ENCODE data around the gene SLC20A1.

Gene SLC20A1

DNA sequence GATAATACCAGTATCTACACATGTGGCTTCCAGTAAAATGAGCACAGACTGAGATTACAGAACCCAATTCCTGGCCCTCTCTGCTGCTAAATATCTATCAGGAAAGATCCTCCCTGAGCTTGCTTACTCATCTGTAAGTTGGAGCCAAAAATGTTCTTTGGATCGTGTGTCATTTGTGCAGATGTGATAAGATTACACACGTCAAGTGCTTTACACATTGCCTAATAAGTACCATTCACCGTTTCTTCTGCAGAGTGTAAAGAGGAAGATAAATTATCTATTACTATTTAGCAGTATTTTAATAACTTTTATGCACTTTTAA, 23.2 kb upstream of the SLC20A1 start:
- no peak overlapping the region for H3K27ac ChIP-seq (ENCODE audit: low read depth, low read length)
- no peaks in the 10 kb centered on the region for H3F3A ChIP-seq (ENCODE audit: insufficient read depth)
- H3K4me2 ChIP-seq (ENCODE audit: low read depth, low read length, poor library complexity, severe bottlenecking): no peak overlapping the region
- TF ChIP-seq, protein P1, sequence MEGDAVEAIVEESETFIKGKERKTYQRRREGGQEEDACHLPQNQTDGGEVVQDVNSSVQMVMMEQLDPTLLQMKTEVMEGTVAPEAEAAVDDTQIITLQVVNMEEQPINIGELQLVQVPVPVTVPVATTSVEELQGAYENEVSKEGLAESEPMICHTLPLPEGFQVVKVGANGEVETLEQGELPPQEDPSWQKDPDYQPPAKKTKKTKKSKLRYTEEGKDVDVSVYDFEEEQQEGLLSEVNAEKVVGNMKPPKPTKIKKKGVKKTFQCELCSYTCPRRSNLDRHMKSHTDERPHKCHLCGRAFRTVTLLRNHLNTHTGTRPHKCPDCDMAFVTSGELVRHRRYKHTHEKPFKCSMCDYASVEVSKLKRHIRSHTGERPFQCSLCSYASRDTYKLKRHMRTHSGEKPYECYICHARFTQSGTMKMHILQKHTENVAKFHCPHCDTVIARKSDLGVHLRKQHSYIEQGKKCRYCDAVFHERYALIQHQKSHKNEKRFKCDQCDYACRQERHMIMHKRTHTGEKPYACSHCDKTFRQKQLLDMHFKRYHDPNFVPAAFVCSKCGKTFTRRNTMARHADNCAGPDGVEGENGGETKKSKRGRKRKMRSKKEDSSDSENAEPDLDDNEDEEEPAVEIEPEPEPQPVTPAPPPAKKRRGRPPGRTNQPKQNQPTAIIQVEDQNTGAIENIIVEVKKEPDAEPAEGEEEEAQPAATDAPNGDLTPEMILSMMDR (IDR thresholded peaks at IDR 0.05; ENCODE audit: insufficient read depth, low read length, poor library complexity, severe bottlenecking): no peak
- TF ChIP-seq EZH2phosphoT487 (conservative IDR thresholded peaks at IDR 0.05; ENCODE audit: low read length): no peak
- H4K20me1 ChIP-seq (ENCODE audit: low read depth, low read length): no peaks in the 10 kb centered on the region
- no peaks in the 10 kb centered on the region for H3K79me2 ChIP-seq (ENCODE audit: insufficient read depth, low read length)
- H3K9me2 ChIP-seq (replicated peaks; ENCODE audit: insufficient read depth, low read length): no peaks in the 10 kb centered on the region
- no peak overlapping the region for H3K4me3 ChIP-seq (ENCODE audit: insufficient read depth, low read length, poor library complexity, severe bottlenecking)
- H3K27me3 ChIP-seq (ENCODE audit: low read length): no peaks in the 10 kb centered on the region
- H3K9ac ChIP-seq (ENCODE audit: low read length): no peak overlapping the region
- H2AFZ ChIP-seq (ENCODE audit: low read depth, low read length, severe bottlenecking): no peak overlapping the region
- no peaks in the 10 kb centered on the region for H3K9me3 ChIP-seq (ENCODE audit: insufficient read depth, low read length)
- no peaks in the 10 kb centered on the region for H3K36me3 ChIP-seq (ENCODE audit: low read length)

DNA sequence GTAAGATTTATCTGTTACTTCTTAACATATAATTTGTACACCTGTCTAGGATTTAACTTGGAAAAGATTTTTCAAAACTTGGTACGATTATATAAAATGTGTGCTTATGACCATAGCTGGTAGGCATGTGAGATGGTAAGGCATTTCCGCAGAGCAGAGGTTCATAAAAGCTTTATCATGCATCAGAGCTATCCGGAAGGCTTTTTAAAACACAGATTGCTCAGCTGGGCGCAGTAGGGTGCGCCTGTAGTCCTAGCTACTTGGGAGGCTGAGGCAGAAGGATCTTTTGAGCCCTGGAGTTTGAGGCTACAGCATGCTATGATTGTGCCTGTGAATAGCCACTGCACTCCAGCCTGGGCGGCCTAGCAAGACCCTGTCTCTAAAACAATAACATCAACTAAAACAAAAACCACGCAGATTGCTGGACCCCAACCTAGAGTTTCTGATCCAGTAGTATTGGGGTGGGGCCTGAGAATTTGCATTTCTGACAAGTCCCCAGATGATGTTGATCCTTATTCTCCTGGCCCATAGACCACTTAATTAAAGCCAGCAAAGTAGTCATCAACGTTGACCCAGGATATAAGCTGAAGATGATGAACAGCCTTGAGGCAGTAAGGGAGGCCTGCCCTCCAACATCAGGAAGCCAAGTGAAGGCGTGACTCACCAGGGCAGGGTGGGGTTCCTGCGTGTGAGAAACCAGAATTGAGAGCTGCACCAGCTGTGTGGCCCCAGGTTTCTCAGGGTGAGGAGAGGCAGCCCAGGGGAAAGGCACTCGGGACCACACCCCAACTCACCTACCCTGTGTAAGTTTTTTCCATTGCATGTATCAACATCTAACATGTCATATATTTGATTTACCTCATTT, 21.6 kb upstream of the SLC20A1 start:
- Histone ChIP-seq H3K9ac (ENCODE audit: low read length) (no peak overlapping the region), H3K36me3 (ENCODE audit: low read length) (no peaks in the 10 kb centered on the region), H3K4me3 (ENCODE audit: insufficient read depth, low read length, poor library complexity, severe bottlenecking) (no peak overlapping the region), H3K9me2 (replicated peaks; ENCODE audit: insufficient read depth, low read length) (no peaks in the 10 kb centered on the region), H3K27ac (ENCODE audit: low read depth, low read length) (no peak overlapping the region), H3K4me2 (ENCODE audit: low read depth, low read length, poor library complexity, severe bottlenecking) (no peak overlapping the region), H4K20me1 (ENCODE audit: low read depth, low read length) (no peaks in the 10 kb centered on the region), H3K27me3 (ENCODE audit: low read length) (no peaks in the 10 kb centered on the region), H3F3A (ENCODE audit: insufficient read depth) (no peaks in the 10 kb centered on the region), H2AFZ (ENCODE audit: low read depth, low read length, severe bottlenecking) (no peak overlapping the region), H3K9me3 (ENCODE audit: insufficient read depth, low read length) (no peaks in the 10 kb centered on the region), H3K79me2 (ENCODE audit: insufficient read depth, low read length) (no peaks in the 10 kb centered on the region)
- TF ChIP-seq, protein P1 (IDR thresholded peaks at IDR 0.05; ENCODE audit: insufficient read depth, low read length, poor library complexity, severe bottlenecking): no peak
- no peak for TF ChIP-seq EZH2phosphoT487 (conservative IDR thresholded peaks at IDR 0.05; ENCODE audit: low read length)

DNA sequence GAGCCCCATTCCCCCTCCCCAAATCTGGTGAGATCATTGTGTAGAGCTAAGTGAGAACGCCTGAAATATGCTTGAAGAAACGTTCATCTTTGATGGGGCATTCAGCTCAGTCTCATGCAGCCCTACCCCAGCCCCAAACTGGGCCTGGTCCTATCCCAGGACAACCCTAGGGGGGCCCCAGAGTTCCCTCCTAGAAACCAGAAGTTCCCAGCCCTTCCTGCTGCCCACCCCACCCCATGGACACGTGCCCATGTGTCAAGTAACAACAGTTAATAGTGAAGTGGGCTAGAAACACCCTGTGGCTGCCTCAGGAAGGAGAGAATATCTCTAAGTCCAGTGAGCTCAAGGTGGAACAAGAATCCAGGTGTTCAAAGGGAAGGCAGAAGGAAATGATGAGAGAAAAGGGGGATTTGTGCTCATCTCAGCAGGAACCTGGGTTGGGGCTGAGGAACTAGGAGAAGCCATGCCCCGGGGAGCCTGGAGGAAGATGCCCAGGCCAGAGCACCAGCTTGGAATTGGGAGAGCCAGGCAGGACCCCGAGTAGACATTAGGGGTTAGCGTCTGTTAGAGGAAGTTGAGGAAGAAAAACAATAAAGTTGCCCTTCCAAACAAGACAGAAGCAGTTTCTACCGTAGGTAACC, 20.1 kb upstream of the SLC20A1 start:
- Histone ChIP-seq H3K9me2 (replicated peaks; ENCODE audit: insufficient read depth, low read length) (no peaks in the 10 kb centered on the region), H3K9ac (ENCODE audit: low read length) (no peak overlapping the region), H3K79me2 (ENCODE audit: insufficient read depth, low read length) (no peaks in the 10 kb centered on the region), H3K4me3 (ENCODE audit: insufficient read depth, low read length, poor library complexity, severe bottlenecking) (no peak overlapping the region), H3K4me2 (ENCODE audit: low read depth, low read length, poor library complexity, severe bottlenecking) (no peak overlapping the region), H3F3A (ENCODE audit: insufficient read depth) (no peaks in the 10 kb centered on the region), H3K36me3 (ENCODE audit: low read length) (no peaks in the 10 kb centered on the region), H3K27me3 (ENCODE audit: low read length) (no peaks in the 10 kb centered on the region), H3K27ac (ENCODE audit: low read depth, low read length) (no peak overlapping the region), H3K9me3 (ENCODE audit: insufficient read depth, low read length) (no peaks in the 10 kb centered on the region), H4K20me1 (ENCODE audit: low read depth, low read length) (no peaks in the 10 kb centered on the region), H2AFZ (ENCODE audit: low read depth, low read length, severe bottlenecking) (no peak overlapping the region)
- TF ChIP-seq, protein P1 (IDR thresholded peaks at IDR 0.05; ENCODE audit: insufficient read depth, low read length, poor library complexity, severe bottlenecking): no peak
- no peak for TF ChIP-seq EZH2phosphoT487 (conservative IDR thresholded peaks at IDR 0.05; ENCODE audit: low read length)

Data from SU-DHL-6 (cell line).